HG03139 (cell line): ENCODE measurements around the gene FAM118A.
"Not testable (repeated sequence)": the region's sequence is repeated elsewhere in the genome, so short reads cannot be mapped to it uniquely, and the experiment has no call there.

Source experiments
- ATAC-seq: cut with Tn5 transposase; IDR thresholded peaks from one replicate; pipeline ENCODE4 v1.9.1; 2021; ENCODE audit not compliant: unreplicated experiment

Gene FAM118A

GRCh38 chr22:45281010-45281409 lies 28.7 kb upstream of the FAM118A start:
- no peak for ATAC-seq

GRCh38 chr22:45284705-45285262 lies 24.9 kb upstream of the FAM118A start, which contains the start of gene UPK3A:
Gene UPK3A (plus strand): TSS chr22:45284949. CDS start chr22:45285014, 65 bp downstream.
- no peak for ATAC-seq

DNA sequence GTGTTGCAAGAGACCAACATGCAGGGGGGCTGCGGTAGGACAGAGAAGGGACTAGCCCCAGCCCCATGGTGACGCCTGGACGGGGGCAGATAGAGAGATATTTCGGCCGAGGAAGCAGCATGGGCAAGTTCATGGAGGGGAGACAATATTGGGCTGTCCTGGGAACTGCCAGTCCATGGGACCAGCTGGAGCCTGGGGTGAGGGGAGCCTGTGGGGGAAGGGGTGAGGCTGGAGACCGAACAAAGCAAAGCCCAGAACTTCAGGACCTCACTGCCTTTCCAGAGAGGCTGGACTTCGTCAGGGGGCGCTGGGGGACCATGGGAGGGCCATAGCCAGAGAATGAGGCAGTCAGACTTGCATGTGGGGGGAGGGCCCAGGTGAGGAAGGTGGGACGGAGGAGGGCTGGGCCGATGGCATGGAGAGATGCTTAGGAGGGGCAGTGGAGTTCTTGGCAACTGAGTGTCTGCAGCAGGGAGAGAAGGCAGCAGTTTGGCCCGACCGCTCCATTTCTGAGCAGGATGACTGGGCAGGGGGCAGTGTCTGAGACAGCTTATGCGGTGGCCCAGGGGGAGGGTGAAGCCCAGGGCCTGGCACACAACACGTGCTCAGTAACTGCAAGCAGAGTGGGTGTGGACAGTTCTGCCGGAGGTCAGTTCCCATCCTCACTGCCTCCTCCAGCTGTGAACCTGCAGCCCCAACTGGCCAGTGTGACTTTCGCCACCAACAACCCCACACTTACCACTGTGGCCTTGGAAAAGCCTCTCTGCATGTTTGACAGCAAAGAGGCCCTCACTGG lies 24.3 kb upstream of the FAM118A start:
- no peak for ATAC-seq

DNA sequence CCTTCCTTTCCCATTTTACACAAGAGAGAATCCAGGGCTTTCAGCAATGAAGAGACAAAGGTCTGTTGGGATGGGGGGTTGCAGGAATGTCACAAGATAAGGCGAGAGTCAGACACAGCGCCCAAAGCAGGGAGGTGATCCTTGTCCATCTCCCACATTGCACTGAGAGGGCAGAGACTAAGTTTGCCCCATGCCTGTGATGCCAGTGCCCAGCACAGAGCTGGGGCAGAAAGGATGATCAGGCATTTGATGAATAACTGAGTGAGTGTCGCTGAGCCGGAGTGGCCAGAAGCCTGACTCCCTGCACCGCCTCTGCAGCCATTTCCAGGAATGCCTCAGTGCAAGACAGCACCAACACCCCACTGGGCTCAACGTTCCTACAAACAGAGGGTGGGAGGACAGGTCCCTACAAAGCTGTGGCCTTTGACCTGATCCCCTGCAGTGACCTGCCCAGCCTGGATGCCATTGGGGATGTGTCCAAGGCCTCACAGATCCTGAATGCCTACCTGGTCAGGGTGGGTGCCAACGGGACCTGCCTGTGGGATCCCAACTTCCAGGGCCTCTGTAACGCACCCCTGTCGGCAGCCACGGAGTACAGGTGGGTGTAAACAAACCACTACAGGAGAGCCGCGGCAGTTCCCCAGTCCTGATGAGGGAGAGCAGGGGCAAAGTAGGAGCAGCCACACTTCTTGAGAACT lies 22.7 kb upstream of the FAM118A start:
- no peak for ATAC-seq

GRCh38 chr22:45290410-45290936 lies 19.3 kb upstream of the FAM118A start:
- no peak for ATAC-seq

GRCh38 chr22:45291061-45291930 lies 18.4 kb upstream of the FAM118A start:
- no peak for ATAC-seq

- ATAC-seq: no peak
Observed at GRCh38 chr22:45291931-45292290, 17.8 kb upstream of the FAM118A start.

GRCh38 chr22:45292731-45293442 lies 16.8 kb upstream of the FAM118A start:
- ATAC-seq: no peak

GRCh38 chr22:45294030-45294429 lies 15.7 kb upstream of the FAM118A start:
- ATAC-seq: no peak

DNA sequence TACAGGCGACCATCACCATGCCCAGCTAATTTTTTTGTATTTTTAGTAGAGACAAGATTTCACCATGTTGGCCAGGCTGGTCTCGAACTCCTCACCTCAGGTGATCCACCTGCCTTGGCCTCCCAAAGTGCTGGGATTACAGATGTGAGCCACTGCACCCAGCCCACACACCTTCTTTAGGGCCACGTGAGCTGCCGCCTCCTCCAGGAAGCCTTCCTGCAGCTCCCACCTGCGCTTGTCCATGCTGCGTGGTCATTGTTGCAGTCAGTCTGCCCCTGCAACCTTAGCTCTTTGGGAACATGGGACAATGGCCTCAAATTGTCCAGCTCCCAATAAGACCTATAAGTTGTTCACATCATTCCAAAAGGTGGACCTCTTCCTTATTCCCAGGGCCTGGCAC lies 14.7 kb upstream of the FAM118A start:
- not testable (repeated sequence) for ATAC-seq

DNA sequence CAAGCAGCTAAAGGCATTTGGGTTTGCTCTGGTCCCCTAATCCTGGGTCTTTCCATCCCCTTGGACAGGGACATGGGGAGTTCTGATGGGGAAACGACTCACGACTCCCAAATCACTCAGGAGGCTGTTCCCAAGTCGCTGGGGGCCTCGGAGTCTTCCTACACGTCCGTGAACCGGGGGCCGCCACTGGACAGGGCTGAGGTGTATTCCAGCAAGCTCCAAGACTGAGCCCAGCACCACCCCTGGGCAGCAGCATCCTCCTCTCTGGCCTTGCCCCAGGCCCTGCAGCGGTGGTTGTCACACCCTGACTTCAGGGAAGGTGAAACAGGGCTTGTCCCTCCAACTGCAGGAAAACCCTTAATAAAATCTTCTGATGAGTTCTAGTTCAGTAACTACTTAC lies 14.2 kb upstream of the FAM118A start:
- ATAC-seq: no peak

DNA sequence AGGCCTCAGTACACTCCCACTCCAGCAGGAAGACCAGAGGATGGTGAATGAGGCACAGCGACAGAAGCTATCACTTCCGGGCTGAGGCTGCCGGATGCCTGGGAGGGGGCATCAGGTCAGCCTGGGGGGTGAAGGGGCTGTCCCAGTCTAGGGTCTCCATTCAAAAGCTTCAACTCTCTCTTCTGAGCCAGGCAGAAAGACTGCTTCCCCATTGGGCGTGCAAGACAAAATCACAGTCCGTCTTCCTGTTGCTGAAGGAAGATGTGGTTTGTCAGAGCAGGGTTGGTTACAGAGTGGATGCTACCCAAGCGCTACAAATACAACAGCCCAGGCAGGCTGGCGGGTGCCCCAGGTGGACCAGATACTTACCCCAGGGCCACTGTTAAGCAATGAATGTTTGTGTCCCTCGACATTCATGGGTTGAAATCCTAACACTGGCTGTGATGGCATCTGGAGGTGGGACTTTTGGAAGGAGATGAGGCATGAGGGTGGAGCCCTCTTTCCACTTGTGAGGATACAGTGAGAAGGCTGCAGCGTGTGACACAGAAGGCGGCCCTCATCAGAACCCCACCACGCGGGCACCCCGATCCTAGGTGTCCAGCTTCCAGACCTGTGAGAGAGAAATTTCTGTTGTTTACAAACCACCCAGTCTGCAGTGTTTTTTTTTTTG lies 13.0 kb upstream of the FAM118A start:
- no peak for ATAC-seq

DNA sequence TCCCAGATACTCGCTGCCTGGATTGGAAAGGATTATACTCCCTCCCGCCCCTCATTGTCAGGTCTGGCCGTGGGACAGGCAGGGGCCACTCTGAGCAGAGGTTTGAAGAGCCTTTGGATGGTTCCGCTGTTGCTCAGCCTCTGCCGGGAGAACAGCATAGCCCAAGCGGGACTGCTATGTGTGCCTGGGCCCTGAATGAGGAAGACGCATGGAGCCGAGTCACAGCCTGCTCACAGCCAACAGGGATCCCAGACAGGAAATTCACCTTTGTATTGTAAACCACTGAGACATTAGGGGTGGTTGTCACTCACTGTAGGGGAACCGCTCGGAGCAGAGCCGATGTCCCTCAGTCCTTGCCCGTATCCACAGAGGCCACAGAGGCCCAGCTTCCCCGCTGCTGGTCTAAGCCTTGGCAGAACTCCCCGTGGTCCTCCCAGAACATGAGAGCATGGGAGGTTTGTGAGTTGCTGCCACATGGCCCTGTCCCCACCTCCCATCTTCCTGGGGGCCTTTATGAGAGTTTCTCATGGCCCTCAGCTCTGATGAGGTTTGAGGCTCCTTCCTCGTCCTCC lies 10.7 kb upstream of the FAM118A start:
- ATAC-seq: no peak

GRCh38 chr22:45302751-45303150 lies 7.0 kb upstream of the FAM118A start:
- ATAC-seq: no peak

DNA sequence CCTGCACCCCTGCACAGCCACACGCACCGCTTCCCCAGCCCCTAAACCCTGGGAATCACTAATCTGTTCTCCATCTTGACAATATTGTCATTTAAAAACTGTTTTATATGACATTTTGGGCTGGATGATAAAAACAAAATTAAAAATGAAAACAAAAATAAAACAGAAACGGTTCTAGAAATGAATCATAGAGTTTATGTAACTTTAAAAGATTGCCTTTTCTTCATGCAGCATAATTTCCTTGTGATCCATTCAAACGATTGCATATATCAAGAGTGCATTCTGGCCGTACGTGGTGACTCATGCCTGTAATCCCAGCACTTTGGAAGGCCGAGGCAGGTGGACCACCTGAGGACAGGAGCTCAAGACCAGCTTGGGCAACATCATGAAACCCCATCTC lies 6.6 kb upstream of the FAM118A start:
- ATAC-seq: no peak

- no peak for ATAC-seq
Observed at GRCh38 chr22:45304971-45305370, 4.8 kb upstream of the FAM118A start.

- ATAC-seq: no peak
Observed at GRCh38 chr22:45305456-45306075, 4.2 kb upstream of the FAM118A start.

DNA sequence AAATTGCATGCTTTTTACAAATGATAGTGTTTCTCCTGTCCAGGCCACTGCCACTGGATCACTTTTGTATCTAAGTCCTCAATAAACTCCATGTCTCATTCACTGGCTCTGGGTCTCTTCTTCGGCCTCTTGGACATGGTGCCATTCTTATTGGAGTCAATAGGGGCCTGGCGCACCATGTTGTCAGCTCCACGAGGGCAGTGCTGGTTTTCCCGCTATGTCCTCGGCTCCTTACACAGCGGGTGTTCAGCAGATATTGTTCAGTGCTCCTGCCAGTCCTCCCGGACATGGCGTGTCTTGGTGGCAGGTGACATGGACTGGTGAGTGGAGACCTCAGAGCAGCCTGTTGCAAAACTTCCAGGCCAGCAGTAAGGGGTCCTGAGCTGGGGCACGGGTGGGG lies 3.6 kb upstream of the FAM118A start:
- no peak for ATAC-seq

GRCh38 chr22:45308391-45308956 lies 1.3 kb upstream of the FAM118A start:
- ATAC-seq: no peak
